Prostate gland (tissue), 2 donors: Measurements from ENCODE around the gene TFRC. TPM values are rescaled to one million over a fixed set of nuclear protein-coding genes. Genes with fewer than 3 reads are reported as not detected.
"Not testable (repeated sequence)": the region's sequence is repeated elsewhere in the genome, so short reads cannot be mapped to it uniquely, and the experiment has no call there.

Experiments
- DNase-seq: peaks from one replicate; pipeline ENCODE4 v3.0.0-alpha.2; 2019; ENCODE audit warnings: low spot score
- H3K27ac ChIP-seq, 2 donors: fragments of 200-600 bp; sonication (generic); 2 replicates each; pipeline ENCODE4 v1.5.1; 2017 to 2019
- H3K27me3 ChIP-seq: fragments of 200-600 bp; sonication (generic); replicated peaks from 2 replicates; pipeline ENCODE4 v1.5.1; 2019; ENCODE audit not compliant: insufficient read depth
- H3K36me3 ChIP-seq, 2 donors: fragments of 200-600 bp; sonication (generic); 1 replicate in 1 of 2; 2 replicates in 1 of 2; pipeline versions ENCODE4 v1.5.1 to v1.8.1; 2017 to 2019
- H3K4me1 ChIP-seq: fragments of 200-600 bp; sonication (generic); replicated peaks from 2 replicates; pipeline ENCODE4 v1.5.1; 2019
- H3K4me3 ChIP-seq, 2 donors: fragments of 200-600 bp; sonication (generic); 2 replicates each; pipeline ENCODE4 v1.5.1; 2017 to 2019
- H3K9me3 ChIP-seq: fragments of 200-600 bp; sonication (generic); 2 replicates; pipeline ENCODE4 v1.5.1; 2017
- CTCF ChIP-seq, 4 experiments: fragments of 200-600 bp in 2 of 4; fragments of 450-650 bp in 2 of 4; sonication (generic) in 2 of 4; IDR thresholded peaks; 1 replicate in 3 of 4; 2 replicates in 1 of 4; pipeline ENCODE4 v1.5.1; 2016 to 2019; ENCODE audit warnings: antibody characterized with exemption in 4 of 4, mild to moderate bottlenecking in 2 of 4, moderate library complexity in 2 of 4
- POLR2A ChIP-seq: fragments of 450-650 bp; IDR thresholded peaks from one replicate; pipeline ENCODE4 v1.6.1; 2016; ENCODE audit warnings: antibody characterized with exemption, mild to moderate bottlenecking
- POLR2AphosphoS5 ChIP-seq: sonication (generic); formaldehyde crosslinking; IDR thresholded peaks from one replicate; pipeline ENCODE4 v1.6.1; 2017; ENCODE audit warnings: antibody characterized with exemption
- WGBS: methylation state at CpG from one replicate; pipeline ENCODE4 v1.1.5; 2018; 5-methylcytosine and 5-hydroxymethylcytosine counted together
- intact Hi-C: fragments of 100-400 bp; cut with DNase I; formaldehyde crosslinking; loops from one replicate; pipeline ENCODE4 v1.14.2; 2022
- total RNA-seq, 2 donors: library from RNA; depleted of rRNA; stranded (reverse); fragments of >200 nt; gene quantifications; one replicate each; pipeline ENCODE4 v1.1.0, GENCODE V29; 2016

Gene TFRC
- total RNA-seq, 2 donors from 2014 or later = 33.8 to 68.1 TPM

- Histone ChIP-seq H3K4me1 (no peaks in the 10 kb centered on the region), H3K9me3 (no peaks in the 10 kb centered on the region), H3K27ac (no peak overlapping the region), H3K4me3 (no peak overlapping the region), H3K27me3 (no peaks in the 10 kb centered on the region), H3K36me3 (peaks cover 0 to under 1% of the 10 kb centered on the region in 2 donors)
- intact Hi-C loops = loop anchor here (1.0 kb wide), 1 partner anchor 123 kb away; no protein-coding TSS in a partner anchor
- 20% methylated on average over 6 of the region's 6 CpGs for WGBS
- DNase-seq = peak; percentile 70
- peak; percentile 64 to 87 (median 86) for TF ChIP-seq CTCF (IDR thresholded peaks at IDR 0.05)
- TF ChIP-seq POLR2A = no peak
- TF ChIP-seq POLR2AphosphoS5 = peak; percentile 53
Observed at GRCh38 chr3:196073255-196073753, 8.6 kb downstream of the TFRC start.

- 87% methylated on average over 1 of the region's 1 CpG for WGBS
- Histone ChIP-seq H3K36me3 (peaks cover 2 to 8% of the 10 kb centered on the region in 2 donors), H3K27ac (no peak overlapping the region), H3K4me3 (no peak overlapping the region), H3K27me3 (no peaks in the 10 kb centered on the region), H3K9me3 (no peaks in the 10 kb centered on the region), H3K4me1 (no peaks in the 10 kb centered on the region)
- no peak for DNase-seq
- TF ChIP-seq POLR2A (no peak), CTCF (IDR thresholded peaks at IDR 0.05) (no peak), POLR2AphosphoS5 (no peak)
- intact Hi-C loops = no loop called here
Observed at GRCh38 chr3:196072313-196072712, 9.6 kb downstream of the TFRC start.

- 100% methylated on average over 4 of the region's 4 CpGs for WGBS
- H3K9me3 ChIP-seq, H3K27me3 ChIP-seq, H3K4me1 ChIP-seq, intact Hi-C loops, H3K4me3 ChIP-seq, DNase-seq, H3K27ac ChIP-seq: not testable (repeated sequence)
- H3K36me3 ChIP-seq = peaks cover 13 to 22% of the 10 kb centered on the region in 2 donors
Observed at GRCh38 chr3:196068812-196069211, 13.1 kb downstream of the TFRC start.

- no peaks in the 10 kb centered on the region for H3K27me3 ChIP-seq
- TF ChIP-seq CTCF (IDR thresholded peaks at IDR 0.05) = no peak
- no peak for TF ChIP-seq POLR2AphosphoS5
- TF ChIP-seq POLR2A = no peak
- no peak for DNase-seq
- H3K36me3 ChIP-seq = peaks cover 16 to 34% of the 10 kb centered on the region in 2 donors
- H3K4me3 ChIP-seq = no peak overlapping the region
- 92% methylated on average over 3 of the region's 3 CpGs for WGBS
- intact Hi-C loops = no loop called here
- H3K9me3 ChIP-seq = no peaks in the 10 kb centered on the region
- H3K4me1 ChIP-seq = no peaks in the 10 kb centered on the region
- no peak overlapping the region for H3K27ac ChIP-seq
Observed at GRCh38 chr3:196067439-196067838, 14.5 kb downstream of the TFRC start.

GRCh38 chr3:196063971-196064370, 17.9 kb downstream of the TFRC start:
- intact Hi-C loops = no loop called here

More at GRCh38 chr3:196063971-196064370, 17.9 kb downstream of the TFRC start:
- Histone ChIP-seq H3K9me3 (no peaks in the 10 kb centered on the region), H3K27me3 (no peaks in the 10 kb centered on the region), H3K4me3 (no peak overlapping the region), H3K4me1 (no peaks in the 10 kb centered on the region), H3K36me3 (peaks cover 27 to 34% of the 10 kb centered on the region in 2 donors), H3K27ac (no peak overlapping the region)
- TF ChIP-seq CTCF (IDR thresholded peaks at IDR 0.05) = no peak
- no peak for TF ChIP-seq POLR2A
- TF ChIP-seq POLR2AphosphoS5 = no peak
- 96% methylated on average over 1 of the region's 1 CpG for WGBS
- no peak for DNase-seq
